Measurements from ENCODE around the gene ZYX.

DNA sequence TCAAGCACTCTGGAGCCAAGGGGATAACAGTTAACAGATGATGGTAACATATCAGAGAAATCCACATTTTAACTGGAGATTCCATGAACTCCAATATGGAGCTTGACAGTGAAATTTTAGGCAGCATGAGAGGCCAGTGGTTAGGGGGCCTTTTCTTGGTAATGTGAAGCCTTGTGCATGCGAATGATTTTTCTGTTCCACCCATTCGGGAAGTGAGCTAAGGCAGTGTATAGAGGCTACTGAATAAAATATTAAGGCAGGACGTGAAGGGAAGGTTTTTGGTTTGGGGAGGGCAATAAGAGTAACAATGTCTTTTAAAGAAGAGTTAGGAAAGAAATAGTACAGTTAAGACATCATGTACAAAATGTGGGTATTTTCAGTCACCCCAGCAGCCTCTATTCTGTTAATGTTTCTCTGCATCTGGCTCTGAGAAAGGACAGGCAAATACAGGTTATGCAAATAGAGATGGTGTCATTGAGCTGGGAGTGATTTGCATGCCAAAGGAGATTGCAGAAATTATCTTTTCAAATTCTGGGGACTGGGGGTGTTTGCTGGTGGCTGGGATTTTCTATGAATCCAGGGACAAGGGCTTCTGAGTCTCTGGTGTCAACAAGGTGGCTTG lies 55.3 kb downstream of the ZYX start:
- TF ChIP-seq, protein P1, sequence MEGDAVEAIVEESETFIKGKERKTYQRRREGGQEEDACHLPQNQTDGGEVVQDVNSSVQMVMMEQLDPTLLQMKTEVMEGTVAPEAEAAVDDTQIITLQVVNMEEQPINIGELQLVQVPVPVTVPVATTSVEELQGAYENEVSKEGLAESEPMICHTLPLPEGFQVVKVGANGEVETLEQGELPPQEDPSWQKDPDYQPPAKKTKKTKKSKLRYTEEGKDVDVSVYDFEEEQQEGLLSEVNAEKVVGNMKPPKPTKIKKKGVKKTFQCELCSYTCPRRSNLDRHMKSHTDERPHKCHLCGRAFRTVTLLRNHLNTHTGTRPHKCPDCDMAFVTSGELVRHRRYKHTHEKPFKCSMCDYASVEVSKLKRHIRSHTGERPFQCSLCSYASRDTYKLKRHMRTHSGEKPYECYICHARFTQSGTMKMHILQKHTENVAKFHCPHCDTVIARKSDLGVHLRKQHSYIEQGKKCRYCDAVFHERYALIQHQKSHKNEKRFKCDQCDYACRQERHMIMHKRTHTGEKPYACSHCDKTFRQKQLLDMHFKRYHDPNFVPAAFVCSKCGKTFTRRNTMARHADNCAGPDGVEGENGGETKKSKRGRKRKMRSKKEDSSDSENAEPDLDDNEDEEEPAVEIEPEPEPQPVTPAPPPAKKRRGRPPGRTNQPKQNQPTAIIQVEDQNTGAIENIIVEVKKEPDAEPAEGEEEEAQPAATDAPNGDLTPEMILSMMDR (IDR thresholded peaks at IDR 0.05), result no peak
- no peak for TF ChIP-seq POLR2AphosphoS5 (IDR thresholded peaks at IDR 0.05)
- TF ChIP-seq POLR2A (IDR thresholded peaks at IDR 0.05), result no peak
